Testis (tissue), 3 donors: ENCODE results near the gene VPREB1. TPM values are rescaled to one million over a fixed set of nuclear protein-coding genes. Genes with fewer than 3 reads are reported as not detected.
"Not testable (repeated sequence)": the region's sequence is repeated elsewhere in the genome, so short reads cannot be mapped to it uniquely, and the experiment has no call there.

Experiments used
- DNase-seq: peaks from one replicate; pipeline ENCODE4 v3.0.0-alpha.2; 2019
- H3K27ac ChIP-seq, 2 donors: fragments of 200-600 bp; sonication (generic); one replicate each; pipeline ENCODE4 v1.5.1; 2019
- H3K27me3 ChIP-seq: fragments of 200-600 bp; sonication (generic); one replicate; pipeline ENCODE4 v1.5.1; 2019
- H3K36me3 ChIP-seq: fragments of 200-600 bp; sonication (generic); one replicate; pipeline ENCODE4 v1.5.1; 2017; ENCODE audit warnings: low read depth; ENCODE audit errors: missing control alignments
- H3K4me1 ChIP-seq: fragments of 200-600 bp; sonication (generic); one replicate; pipeline ENCODE4 v1.5.1; 2019
- H3K4me3 ChIP-seq, 2 donors: fragments of 200-600 bp; sonication (generic); one replicate each; pipeline ENCODE4 v1.5.1; 2017 to 2019
- H3K9me3 ChIP-seq: fragments of 200-600 bp; sonication (generic); one replicate; pipeline ENCODE4 v1.5.1; 2017
- CTCF ChIP-seq, 3 experiments: fragments of 450-650 bp in 2 of 3; fragments of 200-600 bp in 1 of 3; sonication (generic) in 1 of 3; IDR thresholded peaks; one replicate each; pipeline ENCODE4 v1.5.1; 2016 to 2019; ENCODE audit warnings: antibody characterized with exemption in 3 of 3, mild to moderate bottlenecking in 2 of 3, moderate library complexity in 1 of 3
- POLR2A ChIP-seq: fragments of 450-650 bp; IDR thresholded peaks from one replicate; pipeline ENCODE4 v1.6.1; 2017; ENCODE audit warnings: antibody characterized with exemption, mild to moderate bottlenecking, moderate library complexity
- WGBS, 2 donors: methylation state at CpG; one replicate each; pipeline ENCODE4 v1.1.5; 2018; 5-methylcytosine and 5-hydroxymethylcytosine counted together
- intact Hi-C: fragments of 100-400 bp; cut with DNase I; formaldehyde crosslinking; loops from one replicate; pipeline ENCODE4 v1.15.1; 2023; ENCODE audit warnings: low total_unique reads
- polyA plus RNA-seq: library from polyadenylated mRNA; stranded (reverse); fragments of 350-450 nt; fragmentation: Illumina TruSeq; extraction: RNeasy Lipid Tissue Mini Kit (QIAGEN cat#74804); gene quantifications from one replicate; pipeline ENCODE4 v1.2.3, GENCODE V29; 2014; ENCODE audit warnings: low read depth, low replicate concordance; ENCODE audit not compliant: insufficient read depth
- total RNA-seq, 2 donors: library from RNA; depleted of rRNA; stranded (reverse); fragments of >200 nt; gene quantifications; one replicate each; pipeline ENCODE4 v1.2.3, GENCODE V29; 2016

VPREB1 gene
- total and polyA plus RNA-seq, 3 donors from 2014 or later = not detected

GRCh38 chr22:22245256-22245909 is 797 bp downstream of the VPREB1 start:
- Histone ChIP-seq H3K27me3 (no peaks in the 10 kb centered on the region), H3K9me3 (no peaks in the 10 kb centered on the region), H3K27ac (no peak overlapping the region), H3K4me1 (no peaks in the 10 kb centered on the region), H3K4me3 (no peak overlapping the region), H3K36me3 (no peaks in the 10 kb centered on the region)
- TF ChIP-seq POLR2A (no peak), CTCF (IDR thresholded peaks at IDR 0.05) (no peak)
- intact Hi-C loops = no loop called here
- DNase-seq = no peak
- WGBS, 2 donors = 75 to 81% methylated on average over 9 to 18 of the region's 18 CpGs

GRCh38 chr22:22245935-22246525 is 1.4 kb downstream of the VPREB1 start:
- no peaks in the 10 kb centered on the region for H3K4me1 ChIP-seq
- H3K36me3 ChIP-seq = no peaks in the 10 kb centered on the region
- WGBS, 2 donors = 84 to 90% methylated on average over 6 of the region's 6 CpGs
- DNase-seq = no peak
- H3K9me3 ChIP-seq = no peaks in the 10 kb centered on the region
- no peak for TF ChIP-seq POLR2A
- TF ChIP-seq CTCF (IDR thresholded peaks at IDR 0.05) = no peak
- H3K27me3 ChIP-seq = no peaks in the 10 kb centered on the region
- intact Hi-C loops = no loop called here
- no peak overlapping the region for H3K27ac ChIP-seq
- no peak overlapping the region for H3K4me3 ChIP-seq

GRCh38 chr22:22246706-22247105 is 2.1 kb downstream of the VPREB1 start:
- Histone ChIP-seq H3K27ac (no peak overlapping the region), H3K4me1 (no peaks in the 10 kb centered on the region), H3K36me3 (no peaks in the 10 kb centered on the region), H3K27me3 (no peaks in the 10 kb centered on the region), H3K4me3 (no peak overlapping the region), H3K9me3 (no peaks in the 10 kb centered on the region)
- WGBS, 2 donors = 75% methylated on average over 9 of the region's 9 CpGs; no CpG with 5 or more reads in 1 of the 2 donors
- DNase-seq = no peak
- no peak for TF ChIP-seq CTCF (IDR thresholded peaks at IDR 0.05)
- no peak for TF ChIP-seq POLR2A
- intact Hi-C loops = no loop called here

- no peaks in the 10 kb centered on the region for H3K27me3 ChIP-seq
- H3K36me3 ChIP-seq = no peaks in the 10 kb centered on the region
- intact Hi-C loops = no loop called here
- no peak for DNase-seq
- no peaks in the 10 kb centered on the region for H3K9me3 ChIP-seq
- H3K27ac ChIP-seq = no peak overlapping the region
- TF ChIP-seq CTCF (IDR thresholded peaks at IDR 0.05) = no peak
- no peak for TF ChIP-seq POLR2A
- WGBS, 2 donors = 47 to 51% methylated on average over 3 of the region's 3 CpGs
- H3K4me3 ChIP-seq = no peak overlapping the region
- no peaks in the 10 kb centered on the region for H3K4me1 ChIP-seq
Measured at GRCh38 chr22:22248878-22249277, 4.3 kb downstream of the VPREB1 start.

GRCh38 chr22:22250651-22251050 is 6.1 kb downstream of the VPREB1 start:
- H3K4me1 ChIP-seq, H3K4me3 ChIP-seq, H3K9me3 ChIP-seq, H3K36me3 ChIP-seq, H3K27ac ChIP-seq, DNase-seq, intact Hi-C loops, H3K27me3 ChIP-seq: not testable (repeated sequence)
- WGBS, 2 donors = 86 to 90% methylated on average over 8 of the region's 8 CpGs

GRCh38 chr22:22256133-22256532 is 11.5 kb downstream of the VPREB1 start:
- H3K4me1 ChIP-seq, H3K4me3 ChIP-seq, H3K36me3 ChIP-seq, intact Hi-C loops, H3K9me3 ChIP-seq, DNase-seq, H3K27me3 ChIP-seq, H3K27ac ChIP-seq: not testable (repeated sequence)
- WGBS, 2 donors = 63 to 64% methylated on average over 6 to 10 of the region's 13 CpGs

GRCh38 chr22:22258597-22259415 is 14.2 kb downstream of the VPREB1 start:
- H3K36me3 ChIP-seq, intact Hi-C loops, H3K9me3 ChIP-seq, H3K27ac ChIP-seq, DNase-seq, H3K4me3 ChIP-seq, H3K27me3 ChIP-seq, H3K4me1 ChIP-seq: not testable (repeated sequence)
- WGBS, 2 donors = 85 to 87% methylated on average over 7 of the region's 7 CpGs

GRCh38 chr22:22260169-22260568 is 15.6 kb downstream of the VPREB1 start:
- H3K36me3 ChIP-seq, H3K27me3 ChIP-seq, H3K9me3 ChIP-seq, H3K4me1 ChIP-seq, intact Hi-C loops, H3K27ac ChIP-seq, DNase-seq, H3K4me3 ChIP-seq: not testable (repeated sequence)
- WGBS, 2 donors = 74 to 83% methylated on average over 2 of the region's 2 CpGs
